22Rv1 (cell line): Measurements from ENCODE around the gene ZMYM2.

Experiments used
- CTCF ChIP-seq: fragments of 450-650 bp; IDR thresholded peaks from 2 replicates; pipeline ENCODE4 v1.5.1; 2017; ENCODE audit warnings: mild to moderate bottlenecking
- ZFX ChIP-seq: fragments of 450-650 bp; IDR thresholded peaks from 2 replicates; pipeline ENCODE4 v1.6.1; 2017; ENCODE audit warnings: antibody characterized with exemption, borderline replicate concordance

DNA sequence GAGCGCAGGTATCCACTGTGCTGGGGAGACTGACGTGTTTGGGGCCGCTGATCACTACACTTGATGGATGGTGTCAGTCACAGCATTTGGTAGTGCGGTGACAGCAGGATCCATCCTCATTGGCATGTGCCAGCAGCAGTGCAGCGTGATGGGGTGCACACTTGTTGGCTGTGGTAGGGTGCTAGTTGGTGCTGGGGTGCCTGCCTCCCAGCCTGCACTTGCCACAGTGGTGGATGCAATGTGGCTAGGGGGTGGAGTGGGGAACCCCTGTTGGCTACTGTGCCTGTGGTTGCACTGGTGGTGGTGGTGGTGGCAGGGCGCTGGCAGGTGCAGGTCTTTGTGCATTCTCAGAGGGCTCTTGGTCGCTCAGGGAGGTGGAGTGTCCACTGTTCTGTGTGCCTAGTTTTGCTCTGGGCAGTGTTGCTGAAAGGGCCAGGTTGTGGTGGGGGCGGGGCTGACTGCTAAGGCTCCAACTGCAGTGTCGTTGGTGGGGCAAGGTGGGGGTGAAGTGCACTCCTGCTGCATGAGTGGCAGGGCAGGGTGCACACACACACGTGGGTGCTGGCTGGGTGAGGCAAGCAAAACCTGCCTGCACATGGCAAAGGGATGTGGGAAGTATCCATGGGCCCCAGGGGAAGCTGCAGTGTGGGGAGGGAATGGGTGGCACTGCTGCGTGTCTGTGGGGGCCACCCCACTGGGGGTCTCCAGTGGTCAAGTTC is 84.8 kb downstream of the ZMYM2 start:
- TF ChIP-seq CTCF = no peak
- TF ChIP-seq ZFX = no peak
